Mesenchymal stem cell (in vitro differentiated cells and primary cell): ENCODE data around the gene EFNA5.
A peak's percentile ranks its signal among the peaks of the same experiment; 100 is the strongest.

Experiments used
- DNase-seq: peaks from one replicate; pipeline ENCODE4 v3.0.0-alpha.2; 2013
- H2AFZ ChIP-seq: one replicate; pipeline ENCODE4 v1.6.1; 2013; ENCODE audit warnings: low read depth, mild to moderate bottlenecking, control low read depth, inconsistent platforms, low read length, moderate library complexity
- H2AK5ac ChIP-seq: 2 replicates; pipeline ENCODE4 v1.6.1; 2013; ENCODE audit warnings: low read length, moderate library complexity, mild to moderate bottlenecking, inconsistent platforms; ENCODE audit not compliant: severe bottlenecking
- H2BK120ac ChIP-seq: one replicate; pipeline ENCODE4 v1.6.1; 2013; ENCODE audit warnings: low read depth, mild to moderate bottlenecking, inconsistent platforms, low read length, moderate library complexity
- H2BK12ac ChIP-seq, 2 experiments: one replicate each; pipeline ENCODE4 v1.6.1; 2013; ENCODE audit warnings: inconsistent platforms in 2 of 2, low read length in 2 of 2, mild to moderate bottlenecking in 2 of 2, moderate library complexity in 2 of 2, control low read depth in 1 of 2
- H2BK15ac ChIP-seq: one replicate; pipeline ENCODE4 v1.6.1; 2013; ENCODE audit warnings: mild to moderate bottlenecking, low read depth, inconsistent platforms; ENCODE audit not compliant: poor library complexity, severe bottlenecking
- H2BK5ac ChIP-seq: 2 replicates; pipeline ENCODE4 v1.6.1; 2013; ENCODE audit warnings: low read depth, mild to moderate bottlenecking, low read length, control low read depth, inconsistent platforms; ENCODE audit not compliant: poor library complexity, severe bottlenecking
- H3K14ac ChIP-seq, 2 experiments: one replicate each; pipeline ENCODE4 v1.6.1; 2013; ENCODE audit warnings: inconsistent platforms in 2 of 2, low read length in 2 of 2, control low read depth in 1 of 2, mild to moderate bottlenecking in 1 of 2, moderate library complexity in 1 of 2
- H3K18ac ChIP-seq, 2 experiments: one replicate each; pipeline ENCODE4 v1.6.1; 2013; ENCODE audit warnings: inconsistent platforms in 2 of 2, low read length in 2 of 2, control low read depth in 1 of 2, low read depth in 1 of 2, mild to moderate bottlenecking in 1 of 2
- H3K23ac ChIP-seq, 2 experiments: one replicate each; pipeline ENCODE4 v1.6.1; 2013; ENCODE audit warnings: inconsistent platforms in 2 of 2, low read length in 2 of 2, mild to moderate bottlenecking in 2 of 2, moderate library complexity in 2 of 2, control low read depth in 1 of 2
- H3K27ac ChIP-seq: 2 replicates; pipeline ENCODE4 v1.5.1; 2013; ENCODE audit warnings: mild to moderate bottlenecking, moderate library complexity, low read length, control low read depth, inconsistent platforms; ENCODE audit not compliant: poor library complexity, severe bottlenecking
- H3K27me3 ChIP-seq, 2 experiments: 2 replicates each; pipeline versions ENCODE4 v1.6.1 to v1.7.0; 2013; ENCODE audit warnings: low read length in 2 of 2, mild to moderate bottlenecking in 2 of 2, moderate library complexity in 2 of 2, control low read depth in 1 of 2, inconsistent platforms in 1 of 2; ENCODE audit not compliant: control insufficient read depth in 1 of 2, insufficient read depth in 1 of 2
- H3K36me3 ChIP-seq, 2 experiments: 2 replicates each; pipeline versions ENCODE4 v1.6.1 to v1.7.0; 2013; ENCODE audit warnings: low read length in 2 of 2, control low read depth in 1 of 2, inconsistent platforms in 1 of 2, low read depth in 1 of 2, mild to moderate bottlenecking in 1 of 2; ENCODE audit not compliant: insufficient read depth in 2 of 2, control insufficient read depth in 1 of 2
- H3K4ac ChIP-seq, 2 experiments: one replicate each; pipeline ENCODE4 v1.6.1; 2013; ENCODE audit warnings: inconsistent platforms in 2 of 2, low read length in 2 of 2, mild to moderate bottlenecking in 2 of 2, moderate library complexity in 2 of 2, control low read depth in 1 of 2, low read depth in 1 of 2
- H3K4me1 ChIP-seq: 2 replicates; pipeline ENCODE4 v1.6.1; 2013; ENCODE audit warnings: low read depth, low read length, control low read depth; ENCODE audit not compliant: control insufficient read depth, insufficient read depth
- H3K4me2 ChIP-seq: 2 replicates; pipeline ENCODE4 v1.6.1; 2013; ENCODE audit warnings: low read length, mild to moderate bottlenecking, inconsistent platforms; ENCODE audit not compliant: poor library complexity, severe bottlenecking
- H3K4me3 ChIP-seq, 2 experiments: 2 replicates each; pipeline versions ENCODE4 v1.5.1 to v1.7.0; 2013; ENCODE audit warnings: low read length in 2 of 2, mild to moderate bottlenecking in 2 of 2, control low read depth in 1 of 2, low read depth in 1 of 2; ENCODE audit not compliant: insufficient read depth in 1 of 2
- H3K79me1 ChIP-seq: replicated peaks from 2 replicates; pipeline ENCODE4 v1.6.1; 2013; ENCODE audit warnings: mild to moderate bottlenecking, control low read depth, low read length, inconsistent platforms; ENCODE audit not compliant: poor library complexity, severe bottlenecking
- H3K9ac ChIP-seq: 2 replicates; pipeline ENCODE4 v1.7.0; 2013; ENCODE audit warnings: mild to moderate bottlenecking, low read length, moderate library complexity
- H3K9me3 ChIP-seq: 2 replicates; pipeline ENCODE4 v1.7.0; 2013; ENCODE audit warnings: mild to moderate bottlenecking, low read length; ENCODE audit not compliant: control insufficient read depth
- H4K8ac ChIP-seq: one replicate; pipeline ENCODE4 v1.6.1; 2013; ENCODE audit warnings: inconsistent platforms, mild to moderate bottlenecking, low read length, moderate library complexity
- H4K91ac ChIP-seq: one replicate; pipeline ENCODE4 v1.6.1; 2013; ENCODE audit warnings: mild to moderate bottlenecking, low read length, inconsistent platforms
- WGBS: methylation state at CpG from one replicate; pipeline ENCODE4 v1.1.7; 2013; ENCODE audit warnings: mixed read lengths; 5-methylcytosine and 5-hydroxymethylcytosine counted together

The EFNA5 gene

DNA sequence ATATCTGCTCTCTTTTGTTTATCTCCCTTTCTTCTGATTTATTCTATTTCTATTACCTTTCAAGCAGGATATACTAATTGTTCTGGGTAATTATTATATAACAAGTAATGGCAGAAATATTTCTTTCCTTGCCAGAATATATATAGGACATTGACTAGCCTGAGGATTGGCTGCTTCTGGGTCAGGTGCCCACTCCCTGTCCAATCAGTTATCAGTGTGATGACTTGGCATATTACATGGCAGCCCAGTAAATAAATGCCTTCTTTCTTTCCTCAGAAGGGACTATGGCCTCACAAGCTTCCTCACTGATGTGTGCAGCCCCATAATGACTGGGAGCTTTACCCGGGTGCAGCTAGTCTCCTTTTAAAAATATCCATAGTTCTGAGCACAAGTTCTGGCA lies 301.1 kb downstream of the EFNA5 start:
- H2AK5ac ChIP-seq, result peak overlapping the region; percentile 49
- H3K79me1 ChIP-seq, result no peaks in the 10 kb centered on the region
- H3K23ac ChIP-seq, result no peak overlapping the region
- whole genome bisulfite sequencing, result 100% methylated on average over 1 of the region's 1 CpG
- no peak for DNase-seq
- H3K27ac ChIP-seq, result no peak overlapping the region
- H3K27me3 ChIP-seq, result no peaks in the 10 kb centered on the region
- no peak overlapping the region for H3K4me3 ChIP-seq
- H3K14ac ChIP-seq, result no peak overlapping the region
- H3K9me3 ChIP-seq, result no peaks in the 10 kb centered on the region
- H2BK15ac ChIP-seq, result no peak overlapping the region
- no peak overlapping the region for H4K8ac ChIP-seq
- no peak overlapping the region for H3K9ac ChIP-seq
- no peak overlapping the region for H2BK120ac ChIP-seq
- H3K4me1 ChIP-seq, result peaks cover 3% of the 10 kb centered on the region
- H3K4me2 ChIP-seq, result no peak overlapping the region
- H3K36me3 ChIP-seq, result no peaks in the 10 kb centered on the region
- H2BK5ac ChIP-seq, result no peak overlapping the region
- no peak overlapping the region for H3K18ac ChIP-seq
- no peak overlapping the region for H4K91ac ChIP-seq
- H3K4ac ChIP-seq, result no peak overlapping the region
- H2AFZ ChIP-seq, result no peak overlapping the region
- no peak overlapping the region for H2BK12ac ChIP-seq

GRCh38 chr5:107368615-107369014 lies 302.1 kb downstream of the EFNA5 start:
- no peak overlapping the region for H3K27ac ChIP-seq
- H2BK12ac ChIP-seq, result no peak overlapping the region
- no peak overlapping the region for H3K9ac ChIP-seq
- H3K18ac ChIP-seq, result no peak overlapping the region
- H3K23ac ChIP-seq, result no peak overlapping the region
- no peaks in the 10 kb centered on the region for H3K36me3 ChIP-seq
- no peak overlapping the region for H2BK5ac ChIP-seq
- no peak overlapping the region for H2AFZ ChIP-seq
- H4K8ac ChIP-seq, result no peak overlapping the region
- no peak overlapping the region for H3K4ac ChIP-seq
- H3K4me1 ChIP-seq, result peaks cover 3% of the 10 kb centered on the region
- H2AK5ac ChIP-seq, result no peak overlapping the region
- no peak overlapping the region for H3K14ac ChIP-seq
- 97% methylated on average over 7 of the region's 7 CpGs for WGBS
- no peak overlapping the region for H3K4me3 ChIP-seq
- H3K27me3 ChIP-seq, result no peaks in the 10 kb centered on the region
- H3K79me1 ChIP-seq, result no peaks in the 10 kb centered on the region
- H3K4me2 ChIP-seq, result no peak overlapping the region
- DNase-seq, result no peak
- H3K9me3 ChIP-seq, result no peaks in the 10 kb centered on the region
- H2BK15ac ChIP-seq, result no peak overlapping the region
- H2BK120ac ChIP-seq, result no peak overlapping the region
- no peak overlapping the region for H4K91ac ChIP-seq

DNA sequence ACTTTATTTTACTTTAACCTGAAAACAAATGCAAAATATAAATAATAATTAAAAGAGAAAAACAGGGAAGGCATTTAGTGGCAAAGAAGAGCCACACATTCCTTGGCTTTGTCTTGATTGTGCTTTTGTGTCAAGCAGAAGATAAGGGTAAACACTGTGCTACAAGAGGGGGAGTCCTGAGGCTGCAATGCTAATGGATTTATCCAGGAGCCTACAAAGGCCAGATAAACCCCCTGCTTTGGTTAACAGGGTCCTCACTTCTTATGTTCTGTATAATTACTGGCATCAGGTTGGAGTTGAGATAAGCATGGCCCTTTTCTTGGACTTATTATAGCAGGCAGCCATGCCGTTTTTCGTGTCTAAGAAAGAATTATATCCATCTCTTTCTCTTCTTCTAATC lies 302.8 kb downstream of the EFNA5 start:
- Histone ChIP-seq H3K36me3 (no peaks in the 10 kb centered on the region), H3K14ac (no peak overlapping the region), H2AFZ (no peak overlapping the region), H3K9ac (no peak overlapping the region), H3K27ac (no peak overlapping the region), H2BK5ac (no peak overlapping the region), H3K4me1 (peaks cover 3% of the 10 kb centered on the region), H3K4me3 (no peak overlapping the region), H4K8ac (no peak overlapping the region), H3K9me3 (no peaks in the 10 kb centered on the region), H3K18ac (no peak overlapping the region), H4K91ac (no peak overlapping the region), H3K4me2 (no peak overlapping the region), H2BK15ac (no peak overlapping the region), H3K27me3 (no peaks in the 10 kb centered on the region), H2AK5ac (peak overlapping the region; percentile 66), H3K79me1 (no peaks in the 10 kb centered on the region), H3K23ac (no peak overlapping the region), H3K4ac (no peak overlapping the region), H2BK120ac (no peak overlapping the region), H2BK12ac (no peak overlapping the region)
- no peak for DNase-seq
- 96% methylated on average over 2 of the region's 2 CpGs for WGBS

DNA sequence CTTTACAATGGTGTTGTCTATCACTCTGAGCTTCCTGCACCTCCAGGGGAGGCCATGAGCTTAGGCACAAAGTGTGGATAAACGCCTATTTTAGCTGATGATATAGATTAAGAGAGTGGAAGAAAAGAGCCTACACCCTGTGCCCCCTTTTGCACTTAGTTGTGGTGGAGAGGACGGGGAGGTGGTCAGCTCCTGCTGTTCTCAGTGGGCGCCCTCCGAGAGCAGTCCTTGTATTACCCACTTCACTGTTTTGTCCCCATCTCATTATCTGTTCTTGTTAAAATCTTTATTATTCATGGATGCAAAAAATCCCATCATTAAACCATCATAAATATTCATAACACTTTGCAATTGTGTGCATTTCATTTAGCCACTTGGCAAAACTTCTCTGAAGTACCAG lies 303.3 kb downstream of the EFNA5 start:
- H3K27me3 ChIP-seq, result no peaks in the 10 kb centered on the region
- H3K14ac ChIP-seq, result no peak overlapping the region
- no peak overlapping the region for H4K8ac ChIP-seq
- H2AFZ ChIP-seq, result no peak overlapping the region
- H3K79me1 ChIP-seq, result no peaks in the 10 kb centered on the region
- no peak overlapping the region for H3K27ac ChIP-seq
- H3K18ac ChIP-seq, result no peak overlapping the region
- no peak overlapping the region for H2BK12ac ChIP-seq
- H3K4ac ChIP-seq, result no peak overlapping the region
- no peak overlapping the region for H3K23ac ChIP-seq
- no peak overlapping the region for H3K9ac ChIP-seq
- H3K4me3 ChIP-seq, result no peak overlapping the region
- no peaks in the 10 kb centered on the region for H3K36me3 ChIP-seq
- H3K4me2 ChIP-seq, result no peak overlapping the region
- peaks cover 3% of the 10 kb centered on the region for H3K4me1 ChIP-seq
- 44% methylated on average over 1 of the region's 4 CpGs for WGBS
- no peak overlapping the region for H2AK5ac ChIP-seq
- DNase-seq, result no peak
- no peak overlapping the region for H2BK120ac ChIP-seq
- H4K91ac ChIP-seq, result no peak overlapping the region
- H3K9me3 ChIP-seq, result no peaks in the 10 kb centered on the region
- H2BK5ac ChIP-seq, result no peak overlapping the region
- H2BK15ac ChIP-seq, result no peak overlapping the region
